Upper lobe of right lung (tissue), 1 donor: ENCODE measurements around the gene B3GNT3. TPM values are rescaled to one million over a fixed set of nuclear protein-coding genes. Genes with fewer than 3 reads are reported as not detected.
A peak's percentile ranks its signal among the peaks of the same experiment; 100 is the strongest.
"Not testable (repeated sequence)": the region's sequence is repeated elsewhere in the genome, so short reads cannot be mapped to it uniquely, and the experiment has no call there.

ENCODE experiments used
- ATAC-seq: fragments of 200-7000 bp; cut with Tn5 transposase; one replicate; pipeline ENCODE4 v1.9.1; 2020; ENCODE audit warnings: mild to moderate bottlenecking, moderate library complexity
- DNase-seq: peaks from one replicate; pipeline ENCODE4 v3.0.0-alpha.2; 2020
- H3K27ac ChIP-seq: fragments of 200-600 bp; one replicate; pipeline ENCODE4 v1.8.0; 2022
- H3K27me3 ChIP-seq: fragments of 200-600 bp; one replicate; pipeline ENCODE4 v1.8.0; 2022; ENCODE audit warnings: mild to moderate bottlenecking
- H3K36me3 ChIP-seq: fragments of 200-600 bp; one replicate; pipeline ENCODE4 v1.8.0; 2022
- H3K4me1 ChIP-seq: fragments of 200-600 bp; one replicate; pipeline ENCODE4 v1.8.0; 2022
- H3K4me3 ChIP-seq: fragments of 200-600 bp; one replicate; pipeline ENCODE4 v1.8.0; 2022; ENCODE audit warnings: mild to moderate bottlenecking
- H3K9me3 ChIP-seq: fragments of 200-600 bp; one replicate; pipeline ENCODE4 v1.8.0; 2022
- intact Hi-C: fragments of 100-400 bp; cut with DNase I; formaldehyde crosslinking; loops from one replicate; pipeline ENCODE4 v1.11.0; 2022
- total RNA-seq: library from RNA; stranded (reverse); fragmentation: NEBNext Ultra II Directional; extraction: Animal tissue kit (Norgen Biotek cat#: 25700); gene quantifications from one replicate; pipeline ENCODE4 v1.2.1, GENCODE V29; 2021
- TF ChIP-seq, protein P1 (sequence below): fragments of 200-600 bp; IDR thresholded peaks from one replicate; pipeline ENCODE4 v1.8.0; 2022; ENCODE audit warnings: antibody characterized with exemption
- donor health status: DM: no; HTN: yes; CAD: no; lungs with severe emphysema.

Gene B3GNT3
- total RNA-seq, 1 donor from 2014 or later, result 2.1 TPM

DNA sequence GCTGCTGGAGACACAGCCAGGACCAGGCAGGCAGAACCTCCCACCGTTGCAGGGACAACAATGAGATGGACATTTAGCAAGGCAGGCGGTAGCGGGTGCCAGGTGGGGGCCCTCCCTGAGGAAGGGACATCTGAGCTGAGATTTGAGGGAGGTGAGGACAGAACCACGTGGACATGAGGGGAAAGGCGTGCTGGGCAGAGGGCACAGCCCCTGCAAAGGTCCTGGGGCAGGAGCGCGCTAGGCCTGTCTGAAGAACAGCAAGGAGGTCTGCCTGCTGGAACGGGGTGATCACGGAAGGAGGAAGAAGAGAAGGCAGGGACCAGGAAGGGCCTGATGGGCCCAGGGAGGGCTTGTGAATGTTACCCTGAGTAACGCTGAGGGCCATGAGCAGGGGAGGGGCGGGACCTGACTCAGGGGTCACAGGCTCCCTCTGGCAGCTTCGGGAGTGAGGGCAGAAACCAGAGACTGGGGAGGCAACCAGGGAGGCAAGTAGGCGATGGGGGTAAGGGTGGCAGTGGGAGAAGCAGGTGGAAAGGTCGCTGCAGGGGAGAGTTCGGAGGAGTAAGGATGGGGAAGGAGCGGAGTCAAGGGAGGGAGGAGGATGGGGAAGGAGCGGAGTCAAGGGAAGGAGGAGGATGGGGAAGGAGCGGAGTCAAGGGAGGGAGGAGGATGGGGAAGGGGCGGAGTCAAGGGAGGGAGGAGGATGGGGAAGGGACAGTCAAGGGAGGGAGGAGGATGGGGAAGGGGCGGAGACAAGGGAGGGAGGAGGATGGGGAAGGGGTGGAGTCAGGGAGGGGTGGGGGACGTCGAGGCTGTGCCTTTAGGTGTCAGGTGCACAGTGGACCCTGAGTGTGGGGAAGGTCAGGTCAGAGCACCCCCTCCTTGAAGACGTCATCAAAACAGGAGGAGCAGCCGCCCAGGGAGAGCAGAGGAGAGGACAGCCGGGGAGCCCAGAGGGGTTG, 15.7 kb upstream of the B3GNT3 start:
- Histone ChIP-seq H3K4me3 (no peak overlapping the region), H3K9me3 (no peaks in the 10 kb centered on the region)
- ATAC-seq, result peak; percentile 21

DNA sequence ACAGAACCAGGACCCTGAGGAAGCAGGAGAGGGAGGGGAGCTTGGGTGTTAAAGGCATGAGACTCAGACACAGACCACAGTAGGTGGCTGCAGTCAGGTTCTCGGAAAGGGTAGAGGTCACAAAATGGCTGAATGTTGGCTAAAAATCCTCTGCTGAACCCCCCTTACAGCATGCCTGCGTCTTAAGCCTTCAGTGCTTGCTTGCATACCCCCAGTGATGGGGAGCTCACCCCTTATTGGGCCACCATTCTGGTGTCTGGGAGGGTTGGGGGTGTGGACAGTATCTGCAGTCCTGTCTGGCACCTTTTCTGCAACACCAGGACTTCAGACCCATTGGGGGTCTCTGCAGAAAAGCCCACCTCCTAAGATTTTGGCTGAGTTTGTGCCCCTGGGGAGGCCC, 14.2 kb upstream of the B3GNT3 start:
- ATAC-seq, result no peak

More for the DNA sequence above, 15.7 kb upstream of the B3GNT3 start:
- intact Hi-C loops, result loop anchor here (10.0 kb wide), 1 partner anchor 74 kb away; no protein-coding TSS in a partner anchor
- H3K27me3 ChIP-seq, result peaks cover 14% of the 10 kb centered on the region
- DNase-seq, result no peak
- no peaks in the 10 kb centered on the region for H3K36me3 ChIP-seq
- no peak overlapping the region for H3K27ac ChIP-seq
- TF ChIP-seq, protein P1, sequence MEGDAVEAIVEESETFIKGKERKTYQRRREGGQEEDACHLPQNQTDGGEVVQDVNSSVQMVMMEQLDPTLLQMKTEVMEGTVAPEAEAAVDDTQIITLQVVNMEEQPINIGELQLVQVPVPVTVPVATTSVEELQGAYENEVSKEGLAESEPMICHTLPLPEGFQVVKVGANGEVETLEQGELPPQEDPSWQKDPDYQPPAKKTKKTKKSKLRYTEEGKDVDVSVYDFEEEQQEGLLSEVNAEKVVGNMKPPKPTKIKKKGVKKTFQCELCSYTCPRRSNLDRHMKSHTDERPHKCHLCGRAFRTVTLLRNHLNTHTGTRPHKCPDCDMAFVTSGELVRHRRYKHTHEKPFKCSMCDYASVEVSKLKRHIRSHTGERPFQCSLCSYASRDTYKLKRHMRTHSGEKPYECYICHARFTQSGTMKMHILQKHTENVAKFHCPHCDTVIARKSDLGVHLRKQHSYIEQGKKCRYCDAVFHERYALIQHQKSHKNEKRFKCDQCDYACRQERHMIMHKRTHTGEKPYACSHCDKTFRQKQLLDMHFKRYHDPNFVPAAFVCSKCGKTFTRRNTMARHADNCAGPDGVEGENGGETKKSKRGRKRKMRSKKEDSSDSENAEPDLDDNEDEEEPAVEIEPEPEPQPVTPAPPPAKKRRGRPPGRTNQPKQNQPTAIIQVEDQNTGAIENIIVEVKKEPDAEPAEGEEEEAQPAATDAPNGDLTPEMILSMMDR, result no peak
- peaks cover 5% of the 10 kb centered on the region for H3K4me1 ChIP-seq

DNA sequence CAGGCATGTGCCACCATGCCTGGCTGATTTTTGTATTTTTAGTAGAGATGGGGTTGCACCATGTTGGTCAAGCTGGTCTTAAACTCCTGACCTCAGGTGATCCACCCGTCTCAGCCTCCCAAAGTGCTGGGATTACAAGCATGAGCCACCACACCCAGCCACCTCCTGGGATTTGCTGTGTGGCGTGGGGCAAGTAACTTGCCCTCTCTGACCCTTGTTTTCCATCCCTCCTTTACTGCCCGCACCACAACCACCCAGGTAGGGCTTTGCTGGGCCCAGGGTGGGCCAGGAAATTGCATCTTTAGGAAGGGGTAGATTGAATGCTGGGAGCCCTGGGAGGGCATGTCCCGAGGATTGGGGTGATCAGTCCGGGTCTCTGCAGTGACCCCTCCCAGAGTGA, 11.2 kb upstream of the B3GNT3 start:
- intact Hi-C loops, H3K9me3 ChIP-seq, H3K4me3 ChIP-seq, H3K27me3 ChIP-seq, DNase-seq, ATAC-seq, H3K4me1 ChIP-seq, H3K36me3 ChIP-seq, H3K27ac ChIP-seq: not testable (repeated sequence)

More for the DNA sequence above, 14.2 kb upstream of the B3GNT3 start:
- Histone ChIP-seq H3K27ac (no peak overlapping the region), H3K4me1 (peaks cover 5% of the 10 kb centered on the region), H3K27me3 (peaks cover 14% of the 10 kb centered on the region), H3K36me3 (no peaks in the 10 kb centered on the region), H3K4me3 (no peak overlapping the region), H3K9me3 (no peaks in the 10 kb centered on the region)
- TF ChIP-seq, protein P1, result no peak
- intact Hi-C loops, result no loop called here
- no peak for DNase-seq

DNA sequence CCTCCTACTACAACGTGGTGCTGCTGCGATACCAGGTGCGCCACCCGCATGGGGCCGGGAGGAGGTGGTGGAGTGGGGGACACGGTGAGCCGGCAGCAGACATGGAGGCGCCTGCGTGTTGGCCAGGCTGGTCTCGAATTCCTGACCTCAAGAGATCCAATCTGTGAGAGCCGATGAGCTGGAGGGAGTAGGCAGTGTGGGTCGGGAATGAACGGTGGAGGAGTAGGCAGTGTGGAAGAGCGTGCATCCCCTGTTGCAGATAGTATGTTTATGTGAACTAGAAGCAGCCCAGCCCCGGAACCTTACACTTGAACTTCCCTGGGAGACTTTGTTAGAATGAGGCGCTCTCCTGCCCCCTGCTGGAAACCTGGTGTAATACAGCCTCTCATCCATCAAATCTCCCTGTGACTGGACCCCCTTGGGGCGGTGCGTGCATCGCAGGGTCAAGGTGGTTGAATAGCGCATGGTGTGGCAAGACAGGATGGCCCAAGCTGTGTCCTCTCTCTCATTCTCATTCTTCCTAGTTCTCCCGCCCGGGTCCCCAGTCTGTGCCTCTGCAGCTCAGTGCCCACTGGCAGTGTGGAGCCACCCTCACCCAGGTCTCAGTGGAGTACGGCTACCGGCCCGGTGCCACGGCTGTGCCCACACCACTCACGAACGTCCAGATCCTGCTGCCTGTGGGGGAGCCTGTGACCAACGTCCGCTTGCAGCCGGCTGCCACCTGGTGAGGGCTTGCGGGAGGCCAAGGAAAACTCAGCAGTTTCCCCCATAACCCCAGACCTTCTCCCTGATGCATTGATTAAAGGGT, 10.5 kb upstream of the B3GNT3 start:
- peak; percentile 75 for DNase-seq
- H3K27me3 ChIP-seq, result peaks cover 8% of the 10 kb centered on the region
- H3K36me3 ChIP-seq, result no peaks in the 10 kb centered on the region
- H3K4me1 ChIP-seq, result no peaks in the 10 kb centered on the region
- intact Hi-C loops, result no loop called here
- H3K4me3 ChIP-seq, result no peak overlapping the region
- peak; percentile 80 for ATAC-seq
- no peak overlapping the region for H3K27ac ChIP-seq
- no peaks in the 10 kb centered on the region for H3K9me3 ChIP-seq
- TF ChIP-seq, protein P1, result peak; percentile 81

DNA sequence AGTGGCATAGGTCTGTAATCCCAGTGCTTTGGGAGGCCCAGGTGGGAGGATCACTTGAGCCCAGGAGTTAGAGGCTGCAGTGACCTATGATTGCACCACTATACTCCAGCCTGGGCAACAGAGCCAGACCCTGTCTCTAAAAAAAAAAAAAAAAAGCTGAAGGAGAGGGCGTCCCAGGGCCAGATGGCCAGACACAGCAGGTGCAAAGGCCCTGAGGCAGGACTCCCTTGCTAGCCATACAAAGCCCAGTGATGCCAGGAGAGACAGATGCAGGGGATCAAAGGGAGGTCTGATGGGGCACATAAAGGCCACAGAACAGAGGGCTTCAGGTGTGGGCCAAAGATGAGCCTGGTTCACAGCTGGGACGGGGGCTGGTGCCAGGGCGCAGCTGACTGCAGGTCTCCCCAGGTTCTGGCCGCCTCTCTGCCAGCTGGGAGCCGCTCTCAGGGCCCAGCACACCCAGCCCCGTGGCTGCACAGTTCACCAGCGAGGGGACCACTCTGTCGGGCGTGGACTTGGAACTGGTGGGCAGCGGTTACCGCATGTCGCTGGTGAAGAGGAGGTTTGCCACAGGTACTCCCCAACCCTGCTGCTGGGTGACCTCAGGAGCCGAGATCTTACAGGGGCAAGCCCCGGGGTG, 7.5 kb upstream of the B3GNT3 start:
- no peak for DNase-seq
- H3K27ac ChIP-seq, result no peak overlapping the region
- no peaks in the 10 kb centered on the region for H3K9me3 ChIP-seq
- H3K36me3 ChIP-seq, result no peaks in the 10 kb centered on the region
- TF ChIP-seq, protein P1, result no peak
- no peak overlapping the region for H3K4me3 ChIP-seq
- H3K27me3 ChIP-seq, result no peaks in the 10 kb centered on the region
- ATAC-seq, result no peak
- intact Hi-C loops, result no loop called here
- H3K4me1 ChIP-seq, result no peaks in the 10 kb centered on the region
